ENCODE measurements around the gene OTOA.
A peak's percentile ranks its signal among the peaks of the same experiment; 100 is the strongest.
"Not testable (repeated sequence)": the region's sequence is repeated elsewhere in the genome, so short reads cannot be mapped to it uniquely, and the experiment has no call there.

OTOA gene

GRCh38 chr16:21773207-21773553 lies 109.4 kb downstream of the OTOA start:
- H3K4me3 ChIP-seq (ENCODE audit: low read depth, low read length); DNase-seq (ENCODE audit: low read depth): not testable (repeated sequence)

- not testable (repeated sequence) for H3K4me3 ChIP-seq (ENCODE audit: low read depth, low read length); DNase-seq (ENCODE audit: low read depth)
These were observed 116.8 kb downstream of the OTOA start for GRCh38 chr16:21780525-21780924.

DNA sequence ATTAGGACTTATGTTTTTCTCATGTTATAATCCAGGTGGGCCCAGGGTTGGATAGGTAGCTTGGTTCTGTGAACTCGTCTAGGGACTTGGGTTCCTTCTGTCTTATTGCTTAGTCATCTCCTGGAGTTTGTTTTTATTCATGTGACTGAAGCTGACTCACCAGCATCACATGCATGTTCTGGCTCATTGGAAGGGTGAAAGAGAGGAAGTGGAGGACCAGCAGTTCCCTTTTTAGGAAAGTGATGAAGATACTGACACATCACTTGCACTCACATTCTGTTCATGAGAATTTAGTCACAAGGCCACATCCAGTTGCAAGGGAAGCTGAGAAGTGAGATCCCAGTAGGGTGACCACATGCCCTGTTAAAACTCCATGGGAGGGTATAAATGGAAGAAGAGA lies 126.7 kb downstream of the OTOA start:
- not testable (repeated sequence) for DNase-seq (ENCODE audit: low read depth); H3K4me3 ChIP-seq (ENCODE audit: low read depth, low read length)

DNA sequence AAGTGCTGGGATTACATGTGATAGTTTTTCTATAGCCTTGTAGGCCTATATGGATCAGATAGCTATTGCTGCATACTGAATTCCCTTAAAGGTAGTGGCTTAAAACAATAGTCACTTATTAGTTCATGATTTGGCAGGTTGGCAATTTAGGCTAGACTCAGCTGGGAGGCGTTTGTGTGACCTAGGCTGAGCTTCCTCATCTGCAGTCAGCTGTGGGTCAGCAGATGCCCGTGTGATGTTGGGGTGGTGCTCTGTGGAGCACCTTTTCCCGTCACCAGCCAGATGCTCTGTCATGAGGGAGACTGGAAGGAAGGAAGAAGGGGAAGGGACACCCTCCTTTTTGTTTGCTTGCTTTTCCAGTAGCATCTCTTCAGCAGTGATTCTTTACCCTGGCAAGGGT lies 129.5 kb downstream of the OTOA start:
- not testable (repeated sequence) for H3K4me3 ChIP-seq (ENCODE audit: low read depth, low read length); DNase-seq (ENCODE audit: low read depth)

- not testable (repeated sequence) for DNase-seq (ENCODE audit: low read depth); H3K4me3 ChIP-seq (ENCODE audit: low read depth, low read length)
These were observed 134.8 kb downstream of the OTOA start for GRCh38 chr16:21798601-21799000.

- peak; percentile 14 for DNase-seq (ENCODE audit: low read depth)
- peak; percentile 58 for TF ChIP-seq CTCF (IDR thresholded peaks at IDR 0.05; ENCODE audit: control insufficient read depth, extremely low read depth, insufficient read depth)
- not testable (repeated sequence) for H3K4me3 ChIP-seq (ENCODE audit: low read depth, low read length)
These were observed 138.0 kb downstream of the OTOA start for GRCh38 chr16:21801538-21802374.

- not testable (repeated sequence) for DNase-seq (ENCODE audit: low read depth); H3K4me3 ChIP-seq (ENCODE audit: low read depth, low read length)
These were observed 138.6 kb downstream of the OTOA start for GRCh38 chr16:21802375-21802663.

All from LNCaP clone FGC (cell line).